ENCODE measurements around the gene LIPE.

LIPE gene

GRCh38 chr19:42445948-42446347 is 18.8 kb upstream of the LIPE start:
- DNase-seq, result no peak

GRCh38 chr19:42443944-42444398 is 16.8 kb upstream of the LIPE start:
- DNase-seq, result no peak

- DNase-seq, result no peak
These were observed 15.6 kb upstream of the LIPE start, which contains the start of gene CXCL17 for GRCh38 chr19:42442833-42443232. Gene CXCL17 (minus strand): TSS chr19:42442946. CDS start chr19:42442832, 114 bp downstream.

- peak in 1 of 2 donors; percentile 18 for DNase-seq
These were observed 13.9 kb upstream of the LIPE start for GRCh38 chr19:42441049-42441445.

- DNase-seq, result peak; percentile 75 to 76
These were observed 13.3 kb upstream of the LIPE start for GRCh38 chr19:42440357-42441048.

- DNase-seq, result no peak
These were observed 8.8 kb upstream of the LIPE start for GRCh38 chr19:42436006-42436405.

- no peak for DNase-seq
These were observed 8.1 kb upstream of the LIPE start for GRCh38 chr19:42435316-42435715.

- peak; percentile 64 to 70 for DNase-seq
These were observed 6.5 kb upstream of the LIPE start for GRCh38 chr19:42433503-42434260.

- DNase-seq, result no peak
These were observed 4.3 kb upstream of the LIPE start for GRCh38 chr19:42431486-42431885.

- DNase-seq, result no peak
These were observed 1.5 kb upstream of the LIPE start for GRCh38 chr19:42428676-42429075.

GRCh38 chr19:42426643-42427042 is 545 bp downstream of the LIPE start:
- no peak for DNase-seq

GRCh38 chr19:42424712-42425131 is 2.5 kb downstream of the LIPE start:
- no peak for DNase-seq

GRCh38 chr19:42424345-42424707 is 2.9 kb downstream of the LIPE start:
- DNase-seq, result no peak

- DNase-seq, result peak; percentile 93 to 95
These were observed 3.5 kb downstream of the LIPE start for GRCh38 chr19:42423462-42424344.

- DNase-seq, result peak; percentile 55 to 73
These were observed 4.2 kb downstream of the LIPE start for GRCh38 chr19:42422901-42423461.

GRCh38 chr19:42422092-42422900 is 4.9 kb downstream of the LIPE start:
- DNase-seq, result no peak

- no peak for DNase-seq
These were observed 5.6 kb downstream of the LIPE start for GRCh38 chr19:42421591-42422031.

- DNase-seq, result no peak
These were observed 6.1 kb downstream of the LIPE start for GRCh38 chr19:42421101-42421500.

GRCh38 chr19:42420055-42420544 is 7.1 kb downstream of the LIPE start:
- peak; percentile 77 to 83 for DNase-seq

GRCh38 chr19:42419309-42419708 is 7.9 kb downstream of the LIPE start:
- no peak for DNase-seq

GRCh38 chr19:42412661-42413076 is 14.5 kb downstream of the LIPE start:
- DNase-seq, result no peak

GRCh38 chr19:42412227-42412626 is 15.0 kb downstream of the LIPE start:
- no peak for DNase-seq

Measured in CD4-positive, alpha-beta T cell treated with Interleukin-4 for 1 hour (primary cell).